SK-N-SH (cell line): ENCODE data around the gene FOXRED1. TPM values are rescaled to one million over a fixed set of nuclear protein-coding genes. Genes with fewer than 3 reads are reported as not detected.
A peak's percentile ranks its signal among the peaks of the same experiment; 100 is the strongest.

Experiments
- CTCF ChIA-PET: fragments of 300-600, 350-600 bp; formaldehyde crosslinking; extraction: SDS; loops from one replicate; lab custom pipeline; 2021; lab: Yijun Ruan, JAX
- POLR2A ChIA-PET: fragments of 350-600 bp; sonication (Branson Sonifier 250); formaldehyde crosslinking; extraction: SDS; loops from one replicate; lab custom pipeline; 2020; ENCODE audit warnings: antibody characterized with exemption, inconsistent platforms; lab: Yijun Ruan, JAX
- DNase-seq: peaks from one replicate; pipeline ENCODE4 v3.0.0; 2012
- H2AFZ ChIP-seq: fragments of 200-600 bp; sonication (generic); 2 replicates; pipeline ENCODE4 v1.8.1; 2016; ENCODE audit warnings: antibody characterized with exemption, mild to moderate bottlenecking, low read depth
- H3F3A ChIP-seq: fragments of 200-600 bp; sonication (generic); replicated peaks from 2 replicates; pipeline ENCODE3; 2016; ENCODE audit warnings: antibody characterized with exemption, mild to moderate bottlenecking; ENCODE audit not compliant: insufficient read depth
- H3K27ac ChIP-seq, 2 experiments: fragments of 200-500 bp in 1 of 2; fragments of 200-600 bp in 1 of 2; sonication (Bioruptor generic) in 1 of 2; sonication (generic), shearing (Covaris generic) in 1 of 2; 2 replicates each; pipeline versions ENCODE4 v1.5.1 to v1.6.1; 2014 to 2016; ENCODE audit warnings: low read depth in 2 of 2, inconsistent platforms in 1 of 2, low read length in 1 of 2, mild to moderate bottlenecking in 1 of 2, mixed read lengths in 1 of 2
- H3K27me3 ChIP-seq: fragments of 200-600 bp; sonication (generic), shearing (Covaris generic); 2 replicates; pipeline ENCODE4 v1.6.1; 2016; ENCODE audit warnings: mixed run types; ENCODE audit not compliant: insufficient read depth
- H3K36me3 ChIP-seq, 2 experiments: fragments of 200-500 bp in 1 of 2; fragments of 200-600 bp in 1 of 2; sonication (Bioruptor generic) in 1 of 2; sonication (generic) in 1 of 2; replicated peaks in 1 of 2; 2 replicates each; pipeline versions ENCODE3 to v1.5.1; 2014 to 2016; ENCODE audit warnings: low read length in 1 of 2, mild to moderate bottlenecking in 1 of 2; ENCODE audit not compliant: insufficient read depth in 2 of 2, control insufficient read depth in 1 of 2
- H3K4me1 ChIP-seq, 2 experiments: fragments of 200-500 bp in 1 of 2; fragments of 200-600 bp in 1 of 2; sonication (Bioruptor generic) in 1 of 2; sonication (generic), shearing (Covaris generic) in 1 of 2; 2 replicates each; pipeline versions ENCODE4 v1.5.1 to v1.6.1; 2014 to 2016; ENCODE audit warnings: low read depth in 1 of 2, low read length in 1 of 2, mixed run types in 1 of 2; ENCODE audit not compliant: insufficient read depth in 2 of 2, control insufficient read depth in 1 of 2
- H3K4me2 ChIP-seq: fragments of 200-600 bp; sonication (generic), shearing (Covaris generic); 2 replicates; pipeline ENCODE4 v1.6.1; 2017; ENCODE audit warnings: mixed run types
- H3K4me3 ChIP-seq, 2 experiments: fragments of 200-500 bp in 1 of 2; fragments of 200-600 bp in 1 of 2; sonication (Bioruptor generic) in 1 of 2; sonication (generic), shearing (Covaris generic) in 1 of 2; 2 replicates each; pipeline versions ENCODE4 v1.5.1 to v1.8.1; 2014 to 2016; ENCODE audit warnings: low read depth in 2 of 2, inconsistent platforms in 1 of 2, low read length in 1 of 2, mild to moderate bottlenecking in 1 of 2, mixed read lengths in 1 of 2, moderate library complexity in 1 of 2
- H3K79me2 ChIP-seq: fragments of 200-600 bp; sonication (generic); 2 replicates; pipeline ENCODE4 v1.8.1; 2017; ENCODE audit warnings: mild to moderate bottlenecking; ENCODE audit not compliant: insufficient read depth
- H3K9ac ChIP-seq: fragments of 200-600 bp; sonication (generic); 2 replicates; pipeline ENCODE4 v1.6.1; 2017; ENCODE audit warnings: mixed run types
- H3K9me2 ChIP-seq: fragments of 200-600 bp; sonication (generic); 2 replicates; pipeline ENCODE4 v1.6.1; 2017; ENCODE audit warnings: mixed run types
- H3K9me3 ChIP-seq: fragments of 200-600 bp; sonication (generic); 2 replicates; pipeline ENCODE4 v1.6.1; 2017; ENCODE audit warnings: mixed run types, mild to moderate bottlenecking, moderate library complexity
- H4K20me1 ChIP-seq: fragments of 200-600 bp; sonication (generic); 2 replicates; pipeline ENCODE4 v1.6.1; 2017; ENCODE audit warnings: mild to moderate bottlenecking, mixed run types; ENCODE audit not compliant: insufficient read depth
- FOSL2 ChIP-seq: IDR thresholded peaks from 2 replicates; pipeline ENCODE4 v1.4.0; 2012; ENCODE audit warnings: low read depth, mild to moderate bottlenecking, moderate library complexity, borderline replicate concordance
- FOXJ3 ChIP-seq: sonication (generic); formaldehyde crosslinking; IDR thresholded peaks from 2 replicates; pipeline ENCODE4 v1.5.1; 2020; ENCODE audit warnings: mild to moderate bottlenecking, missing genetic modification reagents
- FOXM1 ChIP-seq: IDR thresholded peaks from 2 replicates; pipeline ENCODE4 v1.4.0; 2012; ENCODE audit warnings: low read depth, mild to moderate bottlenecking
- GATA2 ChIP-seq: sonication (generic); formaldehyde crosslinking; IDR thresholded peaks from 2 replicates; pipeline ENCODE4 v1.5.0; 2020; ENCODE audit warnings: mild to moderate bottlenecking, missing genetic modification reagents
- JUND ChIP-seq: IDR thresholded peaks from 2 replicates; pipeline ENCODE4 v1.4.0; 2012
- MEF2A ChIP-seq: IDR thresholded peaks from 2 replicates; pipeline ENCODE4 v1.4.0; 2012; ENCODE audit warnings: low read depth, borderline replicate concordance
- NRF1 ChIP-seq: IDR thresholded peaks from 2 replicates; pipeline ENCODE4 v1.6.1; 2012; ENCODE audit warnings: low read depth, mild to moderate bottlenecking, low read length
- RAD21 ChIP-seq: IDR thresholded peaks from 2 replicates; pipeline ENCODE4 v1.6.1; 2012; ENCODE audit warnings: mild to moderate bottlenecking, low read length
- RFX5 ChIP-seq: IDR thresholded peaks from 2 replicates; pipeline ENCODE4 v1.6.1; 2012; ENCODE audit warnings: mild to moderate bottlenecking, improper control_type of control experiment, low read length
- RXRA ChIP-seq: IDR thresholded peaks from 2 replicates; pipeline ENCODE4 v1.4.0; 2012; ENCODE audit warnings: low read depth, mild to moderate bottlenecking, borderline replicate concordance
- SMC3 ChIP-seq: IDR thresholded peaks from 2 replicates; pipeline ENCODE4 v1.6.1; 2012; ENCODE audit warnings: low read depth, low read length, improper control_type of control experiment
- TAF1 ChIP-seq: IDR thresholded peaks from 2 replicates; pipeline ENCODE4 v1.6.1; 2012; ENCODE audit warnings: low read depth, mild to moderate bottlenecking, low read length, moderate library complexity, borderline replicate concordance
- TCF12 ChIP-seq: IDR thresholded peaks from 2 replicates; pipeline ENCODE4 v1.4.0; 2012
- WGBS: methylation state at CpG from one replicate; pipeline ENCODE4 v1.1.6; 2017; ENCODE audit warnings: low lambda C conversion rate; 5-methylcytosine and 5-hydroxymethylcytosine counted together
- polyA plus RNA-seq, 3 experiments: library from polyadenylated mRNA; depleted of rRNA; stranded (reverse); fragments of >200 nt; gene quantifications; 2 replicates each; pipeline ENCODE4 v1.2.3, GENCODE V29; 2012
- TF ChIP-seq, protein P1 (sequence below): IDR thresholded peaks from 2 replicates; pipeline ENCODE4 v1.4.0; 2012; ENCODE audit warnings: low read depth, borderline replicate concordance
- TF ChIP-seq, protein P2 (sequence below): IDR thresholded peaks from 2 replicates; pipeline ENCODE4 v1.6.1; 2012; ENCODE audit warnings: mild to moderate bottlenecking, low read depth, low read length, moderate library complexity
- TF ChIP-seq, protein P3 (sequence below): IDR thresholded peaks from 2 replicates; pipeline ENCODE4 v1.4.0; 2012; ENCODE audit warnings: low read depth, borderline replicate concordance
- TF ChIP-seq, protein P4 (sequence below): fragments of 200-600 bp; sonication (generic); IDR thresholded peaks from 2 replicates; pipeline ENCODE4 v1.6.1; 2017; ENCODE audit warnings: antibody characterized with exemption, mild to moderate bottlenecking, moderate library complexity
- TF ChIP-seq, protein P5 (sequence below): IDR thresholded peaks from 2 replicates; pipeline ENCODE4 v1.4.0; 2012; ENCODE audit warnings: low read depth

FOXRED1 gene
- polyA plus RNA-seq, 1 of the 3 experiments (the other 2 are of a cell fraction) = 35.2 TPM

DNA sequence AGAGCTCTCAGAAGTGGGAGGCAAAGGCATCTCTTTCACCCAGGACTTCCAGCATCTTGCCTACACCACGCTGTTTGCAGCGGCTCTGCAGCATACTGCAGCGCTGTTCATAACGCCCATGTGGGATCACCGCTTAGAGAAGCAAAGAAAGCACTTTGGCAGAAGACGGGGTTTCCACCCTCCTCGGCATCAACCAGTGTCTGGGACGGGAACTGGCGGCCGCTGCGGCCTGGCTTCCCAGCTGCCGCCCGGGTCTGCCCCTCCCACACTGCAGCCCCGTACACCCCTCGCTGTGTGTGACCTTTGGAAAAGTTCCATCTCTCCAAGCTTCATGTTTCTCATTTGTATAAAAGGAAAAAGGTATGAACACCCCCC, 13.4 kb downstream of the FOXRED1 start:
- CTCF ChIA-PET = interaction anchor here (0.6 to 1.2 kb wide), 2 partner anchors 28 to 70 kb away, joined by 3 read pairs; no protein-coding TSS in a partner anchor
- Histone ChIP-seq H3F3A (peaks cover 18% of the 10 kb centered on the region), H3K4me3 (peak overlapping the region; percentile 62 to 75), H3K36me3 (peaks cover 0 to 8% of the 10 kb centered on the region in 2 experiments), H2AFZ (peak overlapping the region; percentile 87), H3K9me3 (no peaks in the 10 kb centered on the region), H3K4me1 (peaks cover 9 to 13% of the 10 kb centered on the region in 2 experiments; a peak in 1 of 4 replicates)
- peak; percentile 81 for DNase-seq
- POLR2A ChIA-PET = interaction anchor here (0.7 to 2.4 kb wide), 5 partner anchors 8 to 22 kb away, joined by 3 to 12 read pairs (median 4); partner anchors contain the start of genes DCPS, FOXRED1 and SRPRA
- TF ChIP-seq MEF2A = no peak
- no peak for TF ChIP-seq FOSL2
- TF ChIP-seq NRF1 = no peak
- TF ChIP-seq, protein P1, sequence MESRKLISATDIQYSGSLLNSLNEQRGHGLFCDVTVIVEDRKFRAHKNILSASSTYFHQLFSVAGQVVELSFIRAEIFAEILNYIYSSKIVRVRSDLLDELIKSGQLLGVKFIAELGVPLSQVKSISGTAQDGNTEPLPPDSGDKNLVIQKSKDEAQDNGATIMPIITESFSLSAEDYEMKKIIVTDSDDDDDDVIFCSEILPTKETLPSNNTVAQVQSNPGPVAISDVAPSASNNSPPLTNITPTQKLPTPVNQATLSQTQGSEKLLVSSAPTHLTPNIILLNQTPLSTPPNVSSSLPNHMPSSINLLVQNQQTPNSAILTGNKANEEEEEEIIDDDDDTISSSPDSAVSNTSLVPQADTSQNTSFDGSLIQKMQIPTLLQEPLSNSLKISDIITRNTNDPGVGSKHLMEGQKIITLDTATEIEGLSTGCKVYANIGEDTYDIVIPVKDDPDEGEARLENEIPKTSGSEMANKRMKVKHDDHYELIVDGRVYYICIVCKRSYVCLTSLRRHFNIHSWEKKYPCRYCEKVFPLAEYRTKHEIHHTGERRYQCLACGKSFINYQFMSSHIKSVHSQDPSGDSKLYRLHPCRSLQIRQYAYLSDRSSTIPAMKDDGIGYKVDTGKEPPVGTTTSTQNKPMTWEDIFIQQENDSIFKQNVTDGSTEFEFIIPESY = no peak
- TF ChIP-seq, protein P2, sequence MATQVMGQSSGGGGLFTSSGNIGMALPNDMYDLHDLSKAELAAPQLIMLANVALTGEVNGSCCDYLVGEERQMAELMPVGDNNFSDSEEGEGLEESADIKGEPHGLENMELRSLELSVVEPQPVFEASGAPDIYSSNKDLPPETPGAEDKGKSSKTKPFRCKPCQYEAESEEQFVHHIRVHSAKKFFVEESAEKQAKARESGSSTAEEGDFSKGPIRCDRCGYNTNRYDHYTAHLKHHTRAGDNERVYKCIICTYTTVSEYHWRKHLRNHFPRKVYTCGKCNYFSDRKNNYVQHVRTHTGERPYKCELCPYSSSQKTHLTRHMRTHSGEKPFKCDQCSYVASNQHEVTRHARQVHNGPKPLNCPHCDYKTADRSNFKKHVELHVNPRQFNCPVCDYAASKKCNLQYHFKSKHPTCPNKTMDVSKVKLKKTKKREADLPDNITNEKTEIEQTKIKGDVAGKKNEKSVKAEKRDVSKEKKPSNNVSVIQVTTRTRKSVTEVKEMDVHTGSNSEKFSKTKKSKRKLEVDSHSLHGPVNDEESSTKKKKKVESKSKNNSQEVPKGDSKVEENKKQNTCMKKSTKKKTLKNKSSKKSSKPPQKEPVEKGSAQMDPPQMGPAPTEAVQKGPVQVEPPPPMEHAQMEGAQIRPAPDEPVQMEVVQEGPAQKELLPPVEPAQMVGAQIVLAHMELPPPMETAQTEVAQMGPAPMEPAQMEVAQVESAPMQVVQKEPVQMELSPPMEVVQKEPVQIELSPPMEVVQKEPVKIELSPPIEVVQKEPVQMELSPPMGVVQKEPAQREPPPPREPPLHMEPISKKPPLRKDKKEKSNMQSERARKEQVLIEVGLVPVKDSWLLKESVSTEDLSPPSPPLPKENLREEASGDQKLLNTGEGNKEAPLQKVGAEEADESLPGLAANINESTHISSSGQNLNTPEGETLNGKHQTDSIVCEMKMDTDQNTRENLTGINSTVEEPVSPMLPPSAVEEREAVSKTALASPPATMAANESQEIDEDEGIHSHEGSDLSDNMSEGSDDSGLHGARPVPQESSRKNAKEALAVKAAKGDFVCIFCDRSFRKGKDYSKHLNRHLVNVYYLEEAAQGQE = no peak
- TF ChIP-seq TCF12 = no peak
- no peak for TF ChIP-seq SMC3
- TF ChIP-seq, protein P3, sequence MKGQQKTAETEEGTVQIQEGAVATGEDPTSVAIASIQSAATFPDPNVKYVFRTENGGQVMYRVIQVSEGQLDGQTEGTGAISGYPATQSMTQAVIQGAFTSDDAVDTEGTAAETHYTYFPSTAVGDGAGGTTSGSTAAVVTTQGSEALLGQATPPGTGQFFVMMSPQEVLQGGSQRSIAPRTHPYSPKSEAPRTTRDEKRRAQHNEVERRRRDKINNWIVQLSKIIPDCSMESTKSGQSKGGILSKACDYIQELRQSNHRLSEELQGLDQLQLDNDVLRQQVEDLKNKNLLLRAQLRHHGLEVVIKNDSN = no peak
- no peak for TF ChIP-seq FOXM1
- TF ChIP-seq FOXJ3 (CRISPR knock-in tag) = no peak
- TF ChIP-seq, protein P4, sequence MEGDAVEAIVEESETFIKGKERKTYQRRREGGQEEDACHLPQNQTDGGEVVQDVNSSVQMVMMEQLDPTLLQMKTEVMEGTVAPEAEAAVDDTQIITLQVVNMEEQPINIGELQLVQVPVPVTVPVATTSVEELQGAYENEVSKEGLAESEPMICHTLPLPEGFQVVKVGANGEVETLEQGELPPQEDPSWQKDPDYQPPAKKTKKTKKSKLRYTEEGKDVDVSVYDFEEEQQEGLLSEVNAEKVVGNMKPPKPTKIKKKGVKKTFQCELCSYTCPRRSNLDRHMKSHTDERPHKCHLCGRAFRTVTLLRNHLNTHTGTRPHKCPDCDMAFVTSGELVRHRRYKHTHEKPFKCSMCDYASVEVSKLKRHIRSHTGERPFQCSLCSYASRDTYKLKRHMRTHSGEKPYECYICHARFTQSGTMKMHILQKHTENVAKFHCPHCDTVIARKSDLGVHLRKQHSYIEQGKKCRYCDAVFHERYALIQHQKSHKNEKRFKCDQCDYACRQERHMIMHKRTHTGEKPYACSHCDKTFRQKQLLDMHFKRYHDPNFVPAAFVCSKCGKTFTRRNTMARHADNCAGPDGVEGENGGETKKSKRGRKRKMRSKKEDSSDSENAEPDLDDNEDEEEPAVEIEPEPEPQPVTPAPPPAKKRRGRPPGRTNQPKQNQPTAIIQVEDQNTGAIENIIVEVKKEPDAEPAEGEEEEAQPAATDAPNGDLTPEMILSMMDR = no peak
- TF ChIP-seq RFX5 = no peak
- TF ChIP-seq, protein P5, sequence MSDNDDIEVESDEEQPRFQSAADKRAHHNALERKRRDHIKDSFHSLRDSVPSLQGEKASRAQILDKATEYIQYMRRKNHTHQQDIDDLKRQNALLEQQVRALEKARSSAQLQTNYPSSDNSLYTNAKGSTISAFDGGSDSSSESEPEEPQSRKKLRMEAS = no peak
- TF ChIP-seq JUND = no peak
- TF ChIP-seq GATA2 (CRISPR knock-in tag) = no peak
- TF ChIP-seq RAD21 = no peak
- no peak for TF ChIP-seq RXRA
- TF ChIP-seq TAF1 = no peak
- TF ChIP-seq, all 33 proteins: peak for 0
- H3K9me2 ChIP-seq = no peaks in the 10 kb centered on the region
- H3K4me2 ChIP-seq = peak overlapping the region; percentile 96
- H3K27ac ChIP-seq = peak overlapping the region; percentile 69 to 82
- peaks cover 32% of the 10 kb centered on the region for H3K79me2 ChIP-seq
- WGBS = 25% methylated on average over 15 of the region's 15 CpGs
- H3K9ac ChIP-seq = peak overlapping the region; percentile 86
- peaks cover 6% of the 10 kb centered on the region; the same call in 1 of the 2 replicates for H4K20me1 ChIP-seq
- H3K27me3 ChIP-seq = no peaks in the 10 kb centered on the region
